Stimulated activated CD4-positive, alpha-beta T cell treated with anti-CD3 and anti-CD28 coated beads, TNF-alpha, amount 100 ng/mL, for 4 hours (primary cell): ENCODE measurements around the gene HDGFL1.

Experiments
- DNase-seq, 3 experiments: peaks; one replicate each; pipeline ENCODE4 v3.0.0-alpha.2; 2020; ENCODE audit warnings: low read depth in 3 of 3

The HDGFL1 gene

GRCh38 chr6:22569281-22570184, at the start of gene HDGFL1:
TSS of gene HDGFL1 (plus strand) at chr6:22569566. CDS start at chr6:22569576, 10 bp downstream.
- no peak for DNase-seq

GRCh38 chr6:22521035-22521434, 48.3 kb upstream of the HDGFL1 start:
- DNase-seq: no peak

- DNase-seq: no peak
Observed at GRCh38 chr6:22526736-22527135, 42.6 kb upstream of the HDGFL1 start.

DNA sequence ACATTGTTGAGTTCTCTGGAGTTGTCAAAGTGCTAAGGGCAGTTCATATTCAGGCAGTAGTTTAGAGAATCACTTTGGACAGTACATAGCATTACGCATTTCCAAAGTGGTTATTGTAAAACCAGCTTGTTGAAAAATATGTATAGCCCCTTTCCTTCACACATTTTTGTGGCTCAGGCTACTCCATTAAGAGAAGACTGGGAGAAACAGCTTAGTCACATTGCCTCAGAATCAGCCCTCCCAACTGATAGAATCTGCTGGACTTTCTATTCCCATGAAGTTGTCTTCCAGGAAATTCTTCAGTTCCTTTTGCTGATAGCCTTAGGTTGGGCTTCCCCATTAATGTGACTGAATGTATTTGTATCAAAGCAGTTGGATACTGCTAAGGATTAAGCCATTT, 39.5 kb upstream of the HDGFL1 start:
- no peak for DNase-seq

- no peak for DNase-seq
Observed at GRCh38 chr6:22530506-22530905, 38.9 kb upstream of the HDGFL1 start.

GRCh38 chr6:22536122-22536521, 33.2 kb upstream of the HDGFL1 start:
- no peak for DNase-seq

DNA sequence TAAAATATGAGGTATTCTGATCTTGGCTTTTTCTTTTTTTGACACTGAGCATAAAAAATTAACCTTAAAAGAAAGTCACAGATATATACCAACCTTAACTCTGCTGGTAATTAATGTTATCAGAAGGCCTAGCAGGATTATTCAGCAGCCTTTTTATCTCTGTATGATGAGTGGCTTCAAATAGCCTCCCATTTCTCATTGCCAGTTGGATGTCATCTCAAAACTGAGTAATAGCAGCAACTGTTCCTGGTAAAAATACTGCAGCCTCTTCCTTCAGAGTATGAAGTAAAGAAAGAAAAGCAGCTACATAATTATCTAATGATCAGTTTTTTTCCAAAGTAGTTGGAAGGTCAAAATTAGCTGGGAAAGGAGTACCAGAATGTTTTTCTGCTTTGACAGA, 24.9 kb upstream of the HDGFL1 start:
- DNase-seq: no peak

- no peak for DNase-seq
Observed at GRCh38 chr6:22545051-22545450, 24.3 kb upstream of the HDGFL1 start.

GRCh38 chr6:22546236-22546635, 23.1 kb upstream of the HDGFL1 start:
- DNase-seq: no peak

DNA sequence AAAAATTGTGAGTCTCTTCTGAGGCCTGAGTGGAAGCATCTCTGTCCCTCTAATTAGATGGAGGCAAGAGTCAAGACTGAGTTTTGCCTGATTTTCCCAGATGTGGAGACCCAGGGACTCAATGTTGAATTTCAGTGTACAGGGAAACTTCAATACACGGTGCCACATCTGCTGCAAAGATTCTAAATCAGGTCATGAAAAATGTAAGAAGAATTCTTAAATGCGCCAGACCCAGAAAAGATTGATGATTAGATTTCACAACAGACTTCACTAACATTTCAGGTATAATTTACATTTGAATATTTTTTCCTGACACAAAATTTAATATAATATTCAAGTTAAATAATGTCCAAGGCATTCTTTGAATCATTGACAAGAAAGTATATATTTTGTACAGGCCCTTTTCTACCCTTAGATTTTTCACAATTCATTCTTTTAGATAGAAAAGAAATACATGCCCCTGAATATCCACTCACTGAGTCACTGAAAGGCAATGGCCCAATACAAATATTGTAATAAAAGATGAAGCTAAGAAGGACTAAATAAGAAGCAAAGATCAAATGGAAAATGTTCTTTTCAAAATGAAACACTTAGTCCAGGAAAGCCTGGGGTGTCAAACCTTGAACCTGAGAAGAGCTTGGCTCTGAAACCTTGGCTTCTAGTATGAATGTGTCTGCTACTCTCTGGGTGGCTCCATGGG, 18.2 kb upstream of the HDGFL1 start:
- no peak for DNase-seq

DNA sequence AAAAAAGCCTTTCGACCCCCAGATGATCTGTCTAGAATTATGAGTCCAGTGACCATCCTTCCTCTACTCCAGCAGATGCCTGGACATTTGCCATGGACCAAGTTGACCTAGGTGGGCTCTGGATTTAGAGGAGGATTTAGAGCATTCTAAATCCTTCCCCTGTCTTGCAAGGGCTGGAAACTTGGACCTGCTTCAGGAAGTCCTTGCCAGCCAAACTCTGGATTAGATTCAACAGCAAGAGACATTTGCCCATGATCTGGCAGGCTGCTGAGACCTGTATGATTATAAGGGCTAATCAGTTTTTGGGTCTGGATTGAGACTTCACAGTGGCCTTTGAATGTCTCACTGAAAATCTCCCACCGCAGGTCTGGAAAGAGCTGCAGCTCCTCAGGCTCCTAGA, 13.1 kb upstream of the HDGFL1 start:
- no peak for DNase-seq

- no peak for DNase-seq
Observed at GRCh38 chr6:22557007-22557406, 12.4 kb upstream of the HDGFL1 start.

- DNase-seq: no peak
Observed at GRCh38 chr6:22558288-22558882, 11.0 kb upstream of the HDGFL1 start.

GRCh38 chr6:22568854-22569253, 512 bp upstream of the HDGFL1 start:
- no peak for DNase-seq

DNA sequence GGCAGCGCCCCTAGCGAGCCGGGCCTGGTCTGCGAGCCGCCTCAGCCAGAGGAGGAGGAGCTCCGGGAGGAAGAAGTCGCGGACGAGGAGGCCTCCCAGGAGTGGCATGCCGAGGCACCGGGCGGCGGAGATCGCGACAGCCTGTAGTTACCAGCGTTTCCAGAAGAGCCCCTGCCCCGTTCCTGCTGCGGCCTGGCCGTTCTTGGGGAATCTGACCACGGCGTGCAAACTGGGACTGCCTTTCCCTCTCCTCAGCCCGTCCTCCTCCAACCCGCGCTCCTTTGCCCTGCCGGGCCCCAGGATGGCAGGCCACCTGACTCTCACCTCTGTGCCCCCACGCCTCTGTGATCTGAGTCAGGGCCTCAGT, 802 bp downstream of the HDGFL1 start:
- DNase-seq: no peak

- no peak for DNase-seq
Observed at GRCh38 chr6:22575190-22575589, 5.8 kb downstream of the HDGFL1 start.

- DNase-seq: no peak
Observed at GRCh38 chr6:22579439-22579838, 10.1 kb downstream of the HDGFL1 start.

DNA sequence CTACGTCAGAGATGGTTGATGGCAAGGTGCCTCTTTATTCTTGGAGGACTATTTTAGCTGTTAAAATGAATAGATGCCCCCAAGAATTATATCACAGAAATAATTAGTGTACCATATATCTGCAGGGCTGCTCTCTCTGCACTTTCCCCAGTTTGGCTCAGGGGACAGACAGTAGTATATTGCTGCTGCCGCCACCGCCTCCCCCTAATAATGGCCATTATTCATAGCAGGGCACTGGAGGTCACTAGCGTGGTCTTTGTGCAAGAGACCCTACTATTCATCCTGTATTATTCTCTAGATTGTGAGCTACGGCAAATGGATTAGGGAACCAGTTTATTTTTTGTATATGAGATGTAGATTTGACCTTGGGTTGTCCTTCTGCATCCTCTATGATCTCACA, 11.0 kb downstream of the HDGFL1 start:
- no peak for DNase-seq

DNA sequence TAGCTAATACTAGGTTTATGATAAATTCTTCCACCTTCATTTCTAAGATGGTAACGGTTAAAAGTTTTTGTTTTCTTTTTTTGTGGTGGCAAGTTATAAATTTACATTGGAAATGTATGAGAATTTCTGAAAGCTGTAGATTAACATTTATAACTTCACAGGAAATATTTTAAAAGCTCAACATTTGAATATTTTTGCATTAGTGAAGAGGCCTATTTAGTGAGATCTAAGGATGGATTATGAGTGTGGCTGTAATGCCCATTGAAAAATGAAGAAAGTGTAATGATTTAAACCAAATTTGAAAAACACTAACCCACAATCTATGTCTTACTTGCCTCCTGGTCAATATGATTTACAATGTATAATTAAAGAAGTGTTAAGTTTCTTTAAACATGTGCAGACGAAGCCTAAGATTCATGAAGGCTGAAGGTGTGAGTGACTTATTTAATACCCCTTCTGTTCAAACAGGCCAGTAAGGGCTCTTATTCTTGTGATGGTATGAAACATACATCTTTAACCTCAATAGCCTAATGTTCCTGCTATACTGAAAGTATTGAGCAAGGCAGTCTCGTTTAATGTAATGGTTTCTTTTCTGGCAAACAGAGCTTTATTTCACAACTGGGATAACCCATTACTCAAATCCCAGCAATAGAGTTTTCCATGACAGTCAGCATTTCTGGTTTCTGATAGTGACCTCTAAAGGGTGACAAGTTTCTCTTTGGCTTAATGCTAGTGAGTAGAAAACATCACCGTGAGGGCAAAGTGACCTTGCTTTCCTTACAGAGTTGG, 13.2 kb downstream of the HDGFL1 start:
- DNase-seq: no peak

DNA sequence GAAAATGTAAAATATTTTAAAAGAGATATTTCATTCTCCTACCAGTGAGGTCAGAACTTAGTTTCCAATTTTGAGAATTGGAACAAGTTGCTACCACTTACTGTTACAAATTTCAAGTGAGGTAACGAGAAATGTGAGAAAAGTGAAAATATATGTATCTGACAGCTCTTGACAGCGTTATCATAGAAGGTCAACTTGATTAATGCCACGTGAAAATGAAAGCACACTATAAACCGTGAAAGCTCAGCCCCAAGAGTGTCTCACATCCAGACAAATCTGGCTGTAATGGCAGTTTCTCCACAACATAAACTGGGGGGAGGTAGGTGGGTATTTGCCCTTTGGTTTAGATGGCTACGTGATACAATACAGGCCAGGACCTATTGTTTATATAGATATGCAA, 13.9 kb downstream of the HDGFL1 start:
- DNase-seq: no peak

DNA sequence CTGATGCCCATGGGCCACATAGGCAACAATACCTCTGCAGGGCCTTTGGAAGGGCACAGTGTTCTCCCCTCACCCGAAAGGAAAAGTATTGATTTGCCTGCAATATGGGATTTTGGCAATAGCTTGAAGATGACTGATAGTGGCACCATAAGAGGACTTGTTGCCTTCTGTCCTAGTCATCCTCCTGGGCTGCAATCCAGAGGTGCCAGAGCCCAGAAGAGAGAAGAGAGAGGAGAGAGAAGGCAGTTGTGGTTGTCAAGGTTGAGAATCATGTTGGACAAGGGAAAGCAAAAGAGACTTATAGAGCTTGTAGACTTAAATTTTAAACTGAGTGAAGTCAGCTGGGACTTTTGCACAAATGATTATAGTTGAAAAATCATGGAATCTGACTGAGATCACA, 14.6 kb downstream of the HDGFL1 start:
- no peak for DNase-seq

- no peak for DNase-seq
Observed at GRCh38 chr6:22589118-22589517, 19.8 kb downstream of the HDGFL1 start.
